Measurements from ENCODE around the gene PLA2G4D. TPM values are rescaled to one million over a fixed set of nuclear protein-coding genes. Genes with fewer than 3 reads are reported as not detected.
A peak's percentile ranks its signal among the peaks of the same experiment; 100 is the strongest.

PLA2G4D gene
- total and polyA plus RNA-seq, 10 of the 15 experiments (the other 5 are each of a cell fraction or from before 2014, with no cell fraction given), result 0.03 TPM; not detected in 9

GRCh38 chr15:42035435-42035761 is 59.0 kb downstream of the PLA2G4D start (continued):
- TF ChIP-seq ZBTB4 (CRISPR knock-in tag; IDR thresholded peaks at IDR 0.05) (no peak), BACH1 (IDR thresholded peaks at IDR 0.05; ENCODE audit: borderline replicate concordance) (no peak), ETV6 (conservative IDR thresholded peaks at IDR 0.05 in 1 of 2, IDR thresholded peaks at IDR 0.05 in 1 of 2; ENCODE audit: borderline replicate concordance in 1 of 2, low read depth in 1 of 2) (no peak), PKNOX1 (IDR thresholded peaks at IDR 0.05) (no peak), SPI1 (IDR thresholded peaks at IDR 0.05; ENCODE audit: borderline replicate concordance, insufficient read depth, low read depth, low read length) (no peak), IKZF2 (IDR thresholded peaks at IDR 0.05) (peak; percentile 84), RUNX3 (IDR thresholded peaks at IDR 0.05; ENCODE audit: low read length) (peak; percentile 34), E2F4 (IDR thresholded peaks at IDR 0.05; ENCODE audit: low read depth, low read length) (no peak), NR2C1 (IDR thresholded peaks at IDR 0.05) (no peak), CREM (IDR thresholded peaks at IDR 0.05; ENCODE audit: low read depth) (no peak), CBX5 (IDR thresholded peaks at IDR 0.05; ENCODE audit: low read depth) (no peak), SUPT20H (IDR thresholded peaks at IDR 0.05; ENCODE audit: borderline replicate concordance, control insufficient read depth, low read depth, low read length) (no peak), EZH2 (IDR thresholded peaks at IDR 0.05; ENCODE audit: borderline replicate concordance, control insufficient read depth, low read depth, low read length) (no peak), BCLAF1 (IDR thresholded peaks at IDR 0.05) (no peak), POLR2AphosphoS2 (IDR thresholded peaks at IDR 0.05; ENCODE audit: low read depth, low read length) (no peak), CHD4 (IDR thresholded peaks at IDR 0.05) (no peak), EP300 (IDR thresholded peaks at IDR 0.05; ENCODE audit: borderline replicate concordance in 1 of 2, control insufficient read depth in 1 of 2, low read depth in 2 of 2, low read length in 2 of 2) (no peak), HDAC2 (IDR thresholded peaks at IDR 0.05) (no peak), ZNF622 (IDR thresholded peaks at IDR 0.05) (no peak), RCOR1 (conservative IDR thresholded peaks at IDR 0.05; ENCODE audit: low read depth, low read length) (no peak), MEF2B (IDR thresholded peaks at IDR 0.05; ENCODE audit: partially characterized antibody, poor library complexity, severe bottlenecking) (peak; percentile 28), NR2F1 (conservative IDR thresholded peaks at IDR 0.05) (peak; percentile 62)

Data from GM12878 (cell line).